HG03095 (cell line): ENCODE data around the gene SMPD1.
"Not testable (repeated sequence)": the region's sequence is repeated elsewhere in the genome, so short reads cannot be mapped to it uniquely, and the experiment has no call there.

Experiments
- ATAC-seq: cut with Tn5 transposase; IDR thresholded peaks from one replicate; pipeline ENCODE4 v1.9.1; 2021; ENCODE audit warnings: moderate library complexity; ENCODE audit not compliant: unreplicated experiment

SMPD1 gene

GRCh38 chr11:6387811-6388599, 2.3 kb upstream of the SMPD1 start:
- ATAC-seq = no peak

DNA sequence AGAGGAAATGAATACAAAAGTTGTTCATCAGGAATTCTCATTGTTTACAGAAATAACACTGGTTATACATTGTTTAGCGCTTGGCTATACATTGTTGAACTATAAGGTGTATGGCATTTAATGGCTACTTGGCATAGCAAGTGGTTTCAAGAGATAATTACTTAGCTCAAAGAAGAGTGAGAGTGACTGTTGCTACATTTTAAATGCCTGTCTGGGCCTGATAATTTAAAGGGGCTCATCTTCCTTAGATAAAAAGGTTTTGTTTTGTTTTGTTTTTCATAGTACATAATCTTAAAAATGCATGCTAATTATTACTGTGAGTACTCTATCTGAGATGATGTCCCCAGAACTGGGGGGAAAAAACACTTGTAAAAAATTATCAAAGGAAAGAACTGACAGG, 1.5 kb upstream of the SMPD1 start:
- ATAC-seq = no peak

GRCh38 chr11:6390718-6391469, 620 bp downstream of the SMPD1 start:
- ATAC-seq = no peak

DNA sequence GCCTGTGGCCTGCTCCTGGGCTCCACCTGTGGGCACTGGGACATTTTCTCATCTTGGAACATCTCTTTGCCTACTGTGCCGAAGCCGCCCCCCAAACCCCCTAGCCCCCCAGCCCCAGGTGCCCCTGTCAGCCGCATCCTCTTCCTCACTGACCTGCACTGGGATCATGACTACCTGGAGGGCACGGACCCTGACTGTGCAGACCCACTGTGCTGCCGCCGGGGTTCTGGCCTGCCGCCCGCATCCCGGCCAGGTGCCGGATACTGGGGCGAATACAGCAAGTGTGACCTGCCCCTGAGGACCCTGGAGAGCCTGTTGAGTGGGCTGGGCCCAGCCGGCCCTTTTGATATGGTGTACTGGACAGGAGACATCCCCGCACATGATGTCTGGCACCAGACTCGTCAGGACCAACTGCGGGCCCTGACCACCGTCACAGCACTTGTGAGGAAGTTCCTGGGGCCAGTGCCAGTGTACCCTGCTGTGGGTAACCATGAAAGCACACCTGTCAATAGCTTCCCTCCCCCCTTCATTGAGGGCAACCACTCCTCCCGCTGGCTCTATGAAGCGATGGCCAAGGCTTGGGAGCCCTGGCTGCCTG, 1.4 kb downstream of the SMPD1 start:
- ATAC-seq = no peak

GRCh38 chr11:6392251-6392650, 2.0 kb downstream of the SMPD1 start:
- not testable (repeated sequence) for ATAC-seq

- ATAC-seq = no peak
Measured at GRCh38 chr11:6393989-6394670, 3.9 kb downstream of the SMPD1 start.

- no peak for ATAC-seq
Measured at GRCh38 chr11:6395470-6396060, 5.3 kb downstream of the SMPD1 start.

GRCh38 chr11:6397156-6397555, 6.9 kb downstream of the SMPD1 start:
- ATAC-seq = no peak

DNA sequence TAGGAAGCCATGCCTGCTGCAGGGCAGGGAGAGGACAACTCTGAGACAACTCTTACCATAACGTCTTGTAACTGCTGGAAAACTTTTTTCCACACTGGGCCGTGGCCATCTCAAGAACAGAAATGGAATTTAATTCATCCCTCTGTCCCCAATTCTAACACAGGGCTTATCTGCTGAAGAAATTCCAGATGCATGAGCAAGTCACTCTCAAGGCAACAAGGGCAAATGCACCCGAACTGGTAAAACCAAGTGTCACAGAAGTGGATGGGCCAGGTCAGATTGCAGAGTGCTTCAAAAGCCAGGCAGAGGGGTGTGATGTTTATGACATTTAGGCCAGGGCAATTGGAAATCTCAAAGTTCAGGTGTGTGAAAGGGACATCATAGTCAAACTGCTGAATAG, 7.4 kb downstream of the SMPD1 start:
- no peak for ATAC-seq

DNA sequence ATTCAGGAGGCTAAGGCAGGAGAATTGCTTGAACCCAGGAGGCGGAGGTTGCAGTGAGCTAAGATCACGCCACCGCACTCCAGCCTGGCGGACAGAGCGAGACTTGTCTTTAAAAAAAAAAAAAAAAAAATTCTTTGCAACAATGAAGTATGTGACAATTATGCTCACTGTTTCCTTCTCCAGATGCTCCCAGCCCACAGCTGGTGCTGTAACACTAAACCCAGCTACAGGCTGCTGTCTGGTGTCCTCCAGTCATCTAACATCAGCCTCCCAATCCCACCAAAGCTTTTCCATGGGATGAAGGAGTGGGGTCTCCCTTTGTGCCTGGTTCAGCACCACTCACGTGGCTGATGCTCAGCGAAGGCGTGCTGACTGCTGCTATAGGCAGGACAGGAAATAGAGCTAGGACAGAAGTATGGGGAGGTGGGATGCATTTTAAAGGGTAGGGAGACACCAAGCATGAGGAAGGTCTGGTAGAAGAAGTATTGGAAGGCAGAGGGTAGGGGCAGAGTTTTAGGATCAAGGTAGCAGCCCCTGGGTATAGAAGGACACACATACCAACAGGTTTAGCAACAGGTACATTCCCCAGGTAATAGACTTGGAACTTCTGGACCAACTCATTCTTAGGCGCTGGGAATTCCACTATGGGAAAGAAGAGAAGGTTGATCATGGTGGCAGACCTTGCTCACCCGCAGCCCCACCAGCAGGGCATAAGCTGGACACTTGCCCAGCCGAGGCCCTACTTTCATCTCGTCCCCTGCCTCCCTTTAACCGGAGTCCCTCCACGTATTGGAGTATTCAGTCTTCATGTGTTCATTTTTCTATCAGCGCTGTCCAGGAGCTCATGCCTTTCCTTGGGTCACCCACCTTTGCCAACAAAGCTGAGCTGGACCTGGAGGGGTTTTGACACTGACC, 10.4 kb downstream of the SMPD1 start:
- ATAC-seq = no peak

DNA sequence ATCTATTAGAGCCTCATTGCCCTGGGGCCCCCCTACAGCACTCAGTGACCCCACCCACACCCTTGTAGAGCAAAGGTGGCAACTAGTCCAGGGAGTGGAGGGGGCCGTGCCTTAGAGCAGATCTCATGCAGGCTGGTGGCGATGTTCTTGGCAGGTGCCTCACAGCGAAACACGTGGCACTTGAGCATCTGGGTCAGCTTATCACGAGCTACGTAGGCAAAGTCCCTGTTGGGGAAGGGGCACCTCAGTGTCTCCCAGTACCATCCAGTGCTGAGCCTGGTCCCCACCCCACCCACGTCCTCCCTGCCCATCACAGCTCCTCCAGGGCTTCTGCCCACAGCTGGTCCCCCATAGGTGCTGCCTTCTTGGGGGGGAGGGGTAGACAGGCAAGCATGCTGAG, 11.2 kb downstream of the SMPD1 start:
- ATAC-seq = no peak

DNA sequence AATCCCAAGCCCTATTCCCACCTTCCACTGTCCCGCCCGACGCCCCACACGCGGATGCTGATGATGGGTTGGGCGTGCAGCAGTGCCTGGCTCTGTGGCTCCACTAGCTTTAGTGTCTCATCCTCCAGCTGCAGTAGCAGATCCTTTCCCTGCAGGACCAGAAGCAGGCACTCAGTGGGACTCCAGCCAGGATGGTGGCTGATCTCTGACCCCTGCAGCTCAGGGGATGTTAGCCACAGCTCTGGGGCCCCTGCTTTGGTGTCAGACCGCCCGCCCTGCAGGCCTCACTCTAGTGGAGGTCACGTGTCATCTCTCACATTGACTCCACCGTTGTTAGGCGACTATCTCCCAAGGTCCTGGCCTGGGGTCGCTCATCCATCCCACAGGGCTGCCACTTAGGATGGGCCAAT, 11.8 kb downstream of the SMPD1 start:
- ATAC-seq = peak; percentile 46

- ATAC-seq = peak; percentile 93
Measured at GRCh38 chr11:6402561-6402981, 12.3 kb downstream of the SMPD1 start.

- no peak for ATAC-seq
Measured at GRCh38 chr11:6403539-6403938, 13.3 kb downstream of the SMPD1 start.

- ATAC-seq = no peak
Measured at GRCh38 chr11:6404342-6405051, 14.2 kb downstream of the SMPD1 start.

- ATAC-seq = no peak
Measured at GRCh38 chr11:6405052-6405667, 14.9 kb downstream of the SMPD1 start.

DNA sequence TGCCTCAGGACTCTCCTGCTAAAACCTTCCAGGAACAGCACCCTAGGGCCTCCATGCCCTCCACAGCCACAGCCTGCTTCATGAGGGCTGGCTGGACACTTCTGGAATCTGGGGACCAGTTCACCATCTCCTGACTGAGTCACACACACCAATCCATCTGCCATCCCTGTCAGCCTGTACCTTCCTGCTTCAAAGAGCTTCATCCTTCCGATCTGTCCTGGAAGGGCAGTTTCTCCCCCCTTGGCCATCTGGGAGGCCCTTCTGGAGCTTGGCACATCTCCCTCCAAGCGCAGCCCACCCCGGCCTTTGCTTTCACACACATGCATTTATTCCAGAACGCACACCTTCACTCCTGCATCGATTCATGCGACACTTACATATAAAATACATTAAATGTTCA, 15.6 kb downstream of the SMPD1 start:
- ATAC-seq = no peak

GRCh38 chr11:6406370-6406769, 16.1 kb downstream of the SMPD1 start:
- no peak for ATAC-seq
